ENCODE data around the gene UBIAD1.

Gene UBIAD1

DNA sequence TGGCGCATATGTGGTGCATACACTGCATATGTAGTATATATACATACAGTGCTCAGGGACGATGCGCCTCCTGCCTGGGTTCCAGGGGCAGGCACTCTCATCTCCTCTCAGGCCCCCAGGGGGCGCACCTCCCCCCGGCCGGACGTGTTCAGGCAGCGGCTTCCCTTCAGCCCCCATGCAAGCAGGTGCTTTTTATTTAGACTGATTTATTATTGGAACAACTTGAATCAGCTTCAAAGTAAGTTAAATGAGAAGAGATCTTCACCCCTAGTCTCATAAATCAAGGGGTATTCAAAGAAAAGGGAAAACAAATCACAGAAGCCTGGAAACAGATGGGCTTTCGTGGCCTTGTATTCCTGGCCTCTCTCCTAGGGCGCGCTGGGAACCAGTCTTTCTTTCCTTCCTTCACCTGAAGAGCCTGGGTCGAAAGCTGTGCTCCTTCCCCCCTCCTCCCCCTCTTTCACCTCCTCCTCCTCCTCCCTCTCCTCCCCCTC is 64.6 kb downstream of the UBIAD1 start:
- DNase-seq (ENCODE audit: low read depth in 2 of 3, low spot score in 2 of 3), result peak; percentile 44 to 59 (median 52)

All from activated CD8-positive, alpha-beta memory T cell treated with anti-CD3 and anti-CD28 coated beads for 48 hours (primary cell).